Umbilical cord (tissue), 1 donor: ENCODE results near the gene HNF1B. TPM values are rescaled to one million over a fixed set of nuclear protein-coding genes. Genes with fewer than 3 reads are reported as not detected.

Experiments used
- total RNA-seq: library from RNA; depleted of rRNA; stranded (reverse); fragments of >200 nt; gene quantifications from one replicate; pipeline ENCODE4 v1.2.3, GENCODE V29; 2014; ENCODE audit warnings: low replicate concordance; ENCODE audit not compliant: insufficient read depth

The HNF1B gene
- total RNA-seq, 1 donor from 2014 or later = 0.72 TPM

Other genes starting within 250 kb of the HNF1B start
- 14.4 TPM for gene SYNRG, start 135.6 kb downstream of the HNF1B start, total RNA-seq
- gene DDX52, start 101.6 kb downstream of the HNF1B start, total RNA-seq = 26.0 TPM
- not detected for gene TBC1D3K, start 179.4 kb upstream of the HNF1B start, total RNA-seq
- gene TBC1D3L, start 244.0 kb upstream of the HNF1B start, total RNA-seq = 0.72 TPM